HG03432 (cell line): ENCODE measurements around the gene TJP2.

Experiments used
- ATAC-seq: cut with Tn5 transposase; IDR thresholded peaks from one replicate; pipeline ENCODE4 v1.9.1; 2021; ENCODE audit warnings: mild to moderate bottlenecking, moderate library complexity; ENCODE audit not compliant: unreplicated experiment

The TJP2 gene

DNA sequence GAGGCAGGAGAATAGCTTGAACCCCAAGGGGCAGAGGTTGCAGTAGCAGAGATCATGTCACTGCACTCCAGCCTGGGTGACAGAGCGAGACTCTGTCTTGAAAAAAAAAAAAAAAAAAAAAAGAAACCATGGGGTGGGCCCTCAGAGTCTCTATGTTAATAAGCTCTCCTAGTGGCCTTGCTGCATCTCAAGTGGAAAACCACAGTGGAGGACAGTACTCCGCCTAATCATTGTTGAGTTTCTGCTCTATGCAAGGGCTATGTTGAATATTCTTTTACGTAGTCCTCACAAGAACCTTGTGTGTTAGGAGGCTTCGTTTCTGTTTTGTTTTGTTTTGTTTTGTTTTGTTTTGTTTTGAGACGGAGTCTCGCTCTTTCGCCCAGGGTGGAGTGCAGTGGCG lies 48.9 kb downstream of the TJP2 start:
- ATAC-seq = no peak

- ATAC-seq = no peak
Observed at GRCh38 chr9:69223605-69224004, 49.5 kb downstream of the TJP2 start.

GRCh38 chr9:69229367-69229766 lies 55.3 kb downstream of the TJP2 start:
- no peak for ATAC-seq

DNA sequence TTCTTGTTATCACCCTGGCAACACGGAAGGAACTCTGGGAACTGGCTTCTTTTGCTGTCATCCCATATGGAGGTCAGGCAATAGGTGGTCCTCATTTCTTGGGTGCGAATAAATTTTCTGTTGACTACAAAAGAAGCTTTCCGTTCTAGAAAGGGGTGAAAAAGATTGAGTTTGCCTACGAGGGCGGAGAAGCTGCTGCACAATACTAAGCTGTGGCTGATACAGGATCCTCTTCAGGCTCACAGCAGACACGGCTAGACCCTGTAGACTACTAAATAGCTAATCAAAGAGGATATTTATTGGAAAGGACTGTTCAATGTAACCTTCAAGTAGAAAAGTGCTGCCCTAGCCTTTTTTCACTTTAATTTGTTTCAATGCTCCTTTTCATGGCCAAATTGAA lies 58.1 kb downstream of the TJP2 start:
- no peak for ATAC-seq

GRCh38 chr9:69234683-69235082 lies 60.6 kb downstream of the TJP2 start:
- no peak for ATAC-seq

DNA sequence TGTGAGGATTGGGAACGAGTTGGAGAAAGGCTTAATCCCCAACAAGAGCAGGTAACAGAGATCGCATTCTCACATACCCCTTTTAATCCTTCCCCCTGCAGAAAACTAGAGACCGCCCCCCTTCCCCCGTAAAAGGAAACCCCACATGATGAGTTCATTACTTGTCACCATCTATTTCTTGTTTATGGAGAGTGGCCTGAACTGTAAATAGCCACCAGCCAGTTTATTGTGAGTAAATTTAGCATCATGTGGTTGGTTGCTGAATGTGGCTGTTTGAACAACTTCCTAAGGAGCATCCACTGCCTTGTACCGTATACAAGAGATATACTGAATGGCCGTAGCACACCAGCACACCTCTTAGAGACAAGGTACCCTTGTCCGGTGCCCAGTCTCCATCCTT lies 62.1 kb downstream of the TJP2 start:
- ATAC-seq = no peak

DNA sequence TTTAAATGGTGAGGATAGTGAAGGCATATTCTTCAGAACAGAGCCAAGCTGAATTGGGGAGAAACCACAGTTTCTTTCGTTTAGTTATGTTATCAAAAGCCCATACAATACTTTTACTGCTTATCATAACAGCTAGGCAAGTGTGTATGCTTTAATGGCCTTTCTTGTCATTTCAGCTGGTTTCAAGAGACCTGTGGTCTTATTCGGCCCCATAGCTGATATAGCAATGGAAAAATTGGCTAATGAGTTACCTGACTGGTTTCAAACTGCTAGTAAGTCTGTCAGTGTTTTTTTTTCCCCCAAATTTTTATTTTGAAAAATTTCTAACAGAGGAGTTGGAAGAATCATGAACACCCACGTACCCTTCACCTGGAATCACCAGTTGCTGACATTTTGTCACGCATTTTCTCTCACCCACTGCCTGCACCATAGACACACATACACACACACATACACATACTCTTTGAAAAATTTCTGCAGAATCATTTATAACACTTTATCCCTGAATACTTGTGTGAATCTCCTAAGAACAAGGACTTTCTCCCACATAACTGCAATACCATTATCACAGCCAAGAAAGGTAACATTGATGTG lies 63.7 kb downstream of the TJP2 start:
- ATAC-seq = no peak

GRCh38 chr9:69243116-69243515 lies 69.0 kb downstream of the TJP2 start:
- ATAC-seq = no peak

- no peak for ATAC-seq
Observed at GRCh38 chr9:69246629-69247028, 72.6 kb downstream of the TJP2 start.

GRCh38 chr9:69248005-69248404 lies 73.9 kb downstream of the TJP2 start:
- ATAC-seq = no peak

DNA sequence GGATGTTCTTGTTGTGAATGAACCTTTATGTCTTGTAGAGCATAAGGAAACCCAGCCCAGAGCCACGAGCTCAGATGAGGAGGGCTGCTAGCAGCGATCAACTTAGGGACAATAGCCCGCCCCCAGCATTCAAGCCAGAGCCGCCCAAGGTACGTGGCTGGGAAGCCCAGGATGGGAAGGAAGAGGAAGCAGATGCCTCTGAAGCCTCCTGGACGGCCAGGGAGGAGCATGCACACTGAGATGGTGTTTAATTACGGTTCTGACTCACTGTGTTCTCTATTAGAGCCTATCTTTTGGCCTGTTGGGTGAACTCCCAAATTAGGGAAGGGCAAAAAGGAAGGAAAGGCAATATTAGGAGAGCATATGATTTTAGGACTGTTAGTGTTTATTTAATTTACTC lies 75.3 kb downstream of the TJP2 start:
- no peak for ATAC-seq

GRCh38 chr9:69250681-69251080 lies 76.6 kb downstream of the TJP2 start:
- no peak for ATAC-seq

DNA sequence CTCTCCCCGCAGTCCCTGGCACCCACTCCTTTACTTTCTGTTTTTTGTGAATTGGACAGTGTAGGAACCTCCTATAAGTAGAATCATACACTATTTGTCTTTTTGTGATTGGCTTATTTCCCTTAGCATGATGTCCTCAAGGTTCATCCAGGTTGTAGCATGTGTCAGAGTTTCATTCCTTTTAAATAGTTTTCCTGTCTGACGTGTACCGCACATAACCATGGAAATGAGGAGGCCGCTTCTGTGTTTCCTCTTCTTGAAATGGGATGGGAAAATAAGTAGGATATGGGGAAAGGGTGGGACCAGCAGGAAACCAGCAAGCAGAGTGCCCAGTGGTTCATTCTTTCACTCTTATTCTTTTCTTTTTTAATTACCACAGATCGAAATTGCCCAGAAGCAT lies 78.4 kb downstream of the TJP2 start:
- no peak for ATAC-seq

GRCh38 chr9:69253057-69253456 lies 79.0 kb downstream of the TJP2 start:
- ATAC-seq = no peak

GRCh38 chr9:69254223-69254622 lies 80.1 kb downstream of the TJP2 start:
- ATAC-seq = no peak

DNA sequence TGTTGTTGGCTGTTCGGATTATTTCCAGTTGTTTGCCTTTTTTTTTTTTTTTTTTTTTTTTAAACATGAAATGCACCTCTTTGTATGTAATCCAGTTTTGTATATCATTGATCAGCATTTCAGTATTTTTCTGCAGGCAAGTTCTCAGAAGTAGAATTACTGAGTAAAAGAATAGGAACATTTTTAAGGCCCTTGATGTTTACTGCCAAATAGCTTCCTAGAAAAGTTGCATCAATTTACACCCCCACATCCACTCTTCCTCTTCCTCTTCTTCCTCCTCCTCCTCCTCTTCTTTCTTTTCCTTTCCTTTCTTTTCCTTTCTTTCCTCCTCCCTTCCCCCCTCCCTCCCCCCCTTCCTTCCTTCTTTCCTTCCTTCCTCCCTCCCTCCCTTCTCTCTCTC lies 81.5 kb downstream of the TJP2 start:
- no peak for ATAC-seq

- no peak for ATAC-seq
Observed at GRCh38 chr9:69258551-69258950, 84.5 kb downstream of the TJP2 start.

DNA sequence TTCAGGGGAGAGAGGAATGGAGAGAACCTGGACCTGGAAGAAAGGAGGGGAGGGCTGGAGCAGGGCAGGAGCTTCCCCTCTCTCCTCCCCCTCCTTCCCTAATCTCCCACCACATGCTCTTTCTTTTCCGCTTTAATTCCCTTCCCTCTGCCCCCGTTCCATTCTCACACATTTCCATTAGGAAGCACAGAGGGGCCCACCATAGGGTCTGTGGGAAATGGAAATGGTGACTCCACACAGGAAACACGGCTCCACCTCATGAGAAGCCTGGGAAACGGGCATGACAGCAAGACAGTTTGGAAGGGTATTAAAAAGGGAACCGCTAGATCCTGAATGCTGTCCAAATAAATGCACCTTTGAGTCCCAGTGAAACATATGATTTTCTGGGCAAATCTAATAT lies 86.1 kb downstream of the TJP2 start:
- ATAC-seq = no peak

GRCh38 chr9:69261636-69262035 lies 87.6 kb downstream of the TJP2 start:
- no peak for ATAC-seq

DNA sequence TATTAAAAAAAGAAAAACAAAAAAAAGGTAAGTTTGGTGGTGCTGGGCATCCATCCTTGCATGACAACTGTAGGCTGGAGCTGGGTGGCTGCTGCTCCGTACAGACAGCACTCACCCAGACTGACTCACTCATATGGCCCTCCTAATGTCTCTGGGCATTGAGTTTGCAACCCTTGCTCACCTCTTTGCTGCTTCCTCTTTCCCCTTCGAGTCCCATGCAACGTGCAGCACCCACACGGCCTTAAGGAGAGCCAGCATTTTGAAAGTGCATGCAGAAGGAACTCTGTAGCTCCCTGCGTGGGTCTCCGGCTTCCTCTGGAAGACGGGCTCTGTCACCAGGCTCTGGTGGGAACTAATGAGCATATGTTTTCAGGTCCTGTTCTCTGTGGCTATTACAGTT lies 90.4 kb downstream of the TJP2 start:
- ATAC-seq = no peak

- ATAC-seq = no peak
Observed at GRCh38 chr9:69265891-69266290, 91.8 kb downstream of the TJP2 start.

DNA sequence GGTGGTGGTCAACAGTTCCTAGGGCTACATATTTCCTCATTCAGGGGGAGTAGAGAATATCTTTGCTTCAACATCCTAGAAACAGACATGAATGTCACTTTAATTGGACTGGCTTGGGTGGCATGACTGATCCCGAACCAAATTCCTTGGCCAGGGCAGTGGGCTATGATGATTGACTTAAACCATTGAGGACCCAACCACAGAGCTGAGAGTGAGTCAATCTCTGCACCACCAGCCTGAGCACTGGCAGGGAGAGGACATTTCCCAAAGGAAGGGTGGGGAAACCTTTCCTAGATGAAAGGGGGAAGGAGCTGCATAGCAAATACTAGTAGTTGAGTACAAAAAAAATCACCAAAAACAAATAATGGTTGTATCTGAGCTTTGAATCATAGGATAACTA lies 98.1 kb downstream of the TJP2 start:
- ATAC-seq = no peak

DNA sequence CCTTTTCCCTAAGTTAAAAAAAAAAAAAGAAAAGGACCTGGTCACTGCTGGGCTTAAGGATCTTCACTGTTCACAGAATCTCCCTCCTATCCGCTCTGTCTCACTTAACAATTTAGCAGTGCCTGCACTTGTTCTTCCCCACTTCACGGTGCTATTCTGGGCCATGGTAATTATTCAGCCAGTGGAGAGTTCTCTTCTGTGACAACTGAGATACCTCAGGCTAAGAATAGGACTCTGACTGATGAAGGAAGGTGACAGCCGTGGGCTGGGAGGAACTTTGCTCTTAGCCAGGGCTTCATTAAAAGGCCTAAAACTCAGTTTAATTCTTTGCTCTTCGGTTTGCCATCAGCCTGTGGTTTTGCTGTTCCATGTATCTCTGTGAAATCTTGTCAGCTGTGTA lies 99.1 kb downstream of the TJP2 start:
- ATAC-seq = no peak

GRCh38 chr9:69276775-69277174 lies 102.7 kb downstream of the TJP2 start:
- no peak for ATAC-seq
